K562 (cell line): ENCODE measurements around the gene UBTD1. TPM values are rescaled to one million over a fixed set of nuclear protein-coding genes. Genes with fewer than 3 reads are reported as not detected.

ENCODE experiments used
- ETV1 ChIP-seq: fragments of 450-650 bp; conservative IDR thresholded peaks from 2 replicates; pipeline ENCODE4 v1.6.1; 2016; ENCODE audit warnings: missing genetic modification characterization, control low read depth, low read depth, missing compliant biosample characterization
- NR4A1 ChIP-seq, 2 experiments: fragments of 250-450 bp in 1 of 2; fragments of 450-650 bp in 1 of 2; sonication (Bioruptor Pico) in 1 of 2; IDR thresholded peaks; 2 replicates each; pipeline versions ENCODE4 v1.4.0 to v1.6.1; 2016 to 2020; ENCODE audit warnings: mild to moderate bottlenecking in 2 of 2, missing compliant biosample characterization in 1 of 2, missing genetic modification characterization in 1 of 2, moderate library complexity in 1 of 2
- PTRF ChIP-seq: fragments of 450-650 bp; IDR thresholded peaks from 2 replicates; pipeline ENCODE4 v1.6.1; 2016; ENCODE audit warnings: mild to moderate bottlenecking, missing genetic modification characterization, missing compliant biosample characterization
- REST ChIP-seq, 2 experiments: fragments of 450-650 bp; formaldehyde crosslinking in 1 of 2; IDR thresholded peaks; 2 replicates each; pipeline versions ENCODE4 v1.4.0 to v1.6.1; 2014 to 2020; ENCODE audit warnings: mild to moderate bottlenecking in 2 of 2, borderline replicate concordance in 1 of 2, low read depth in 1 of 2
- SMC3 ChIP-seq: conservative IDR thresholded peaks from 2 replicates; pipeline ENCODE4 v1.6.1; 2011; ENCODE audit warnings: low read depth, low read length, improper control_type of control experiment; ENCODE audit not compliant: insufficient read depth
- polyA plus RNA-seq, 8 experiments: library from polyadenylated mRNA; depleted of rRNA in 4 of 8; stranded (reverse) in 5 of 8; unstranded in 3 of 8; fragments of >200 nt; fragmentation: Nextera tagmentation in 2 of 8; fragmentation: Illumina TruSeq in 1 of 8; extraction: Ambion mirVana in 2 of 8; extraction: Trizol in 1 of 8; gene quantifications; 2 replicates each; pipeline versions ENCODE4 v1.2.1 to v1.2.3, GENCODE V29; 2011 to 2014; ENCODE audit warnings: inconsistent platforms in 1 of 8, missing spikeins in 1 of 8
- total RNA-seq, 7 experiments: library from RNA; depleted of rRNA in 6 of 7; stranded (reverse); fragments of >200 nt in 6 of 7; fragmentation: Illumina TruSeq in 2 of 7; extraction: Trizol in 2 of 7; gene quantifications; 2 replicates each; pipeline versions ENCODE4 v1.2.1 to v1.2.3, GENCODE V29; 2011 to 2021; ENCODE audit warnings: low replicate concordance in 1 of 7

UBTD1 gene
- total and polyA plus RNA-seq, 9 of the 15 experiments (the other 6 are each of a cell fraction or from before 2014, with no cell fraction given): 0.08 to 1.6 (median 0.81) TPM; not detected in 1

- TF ChIP-seq REST (IDR thresholded peaks at IDR 0.05; ENCODE audit: borderline replicate concordance): peak; percentile 33; the same call in 1 of the 2 replicates
- no peak for TF ChIP-seq REST (CRISPR knock-in tag; IDR thresholded peaks at IDR 0.05; ENCODE audit: low read depth)
- TF ChIP-seq NR4A1 (CRISPR knock-in tag; IDR thresholded peaks at IDR 0.05): no peak
- no peak for TF ChIP-seq NR4A1 (tag; IDR thresholded peaks at IDR 0.05)
- TF ChIP-seq SMC3: peak; percentile 50
- no peak for TF ChIP-seq ETV1 (tag)
- no peak for TF ChIP-seq PTRF (tag)
Observed at GRCh38 chr10:97534746-97535367, 36.1 kb downstream of the UBTD1 start (continued).
